DMS53 treated with DMSO at 0.1 percent for 48 hours (cell line): ENCODE data around the gene GJB2.
A peak's percentile ranks its signal among the peaks of the same experiment; 100 is the strongest.

Experiments used
- DNase-seq: peaks from one replicate; lab custom pipeline; 2025; ENCODE audit not compliant: unreplicated experiment; lab: John Stamatoyannopoulos, UW

Gene GJB2

DNA sequence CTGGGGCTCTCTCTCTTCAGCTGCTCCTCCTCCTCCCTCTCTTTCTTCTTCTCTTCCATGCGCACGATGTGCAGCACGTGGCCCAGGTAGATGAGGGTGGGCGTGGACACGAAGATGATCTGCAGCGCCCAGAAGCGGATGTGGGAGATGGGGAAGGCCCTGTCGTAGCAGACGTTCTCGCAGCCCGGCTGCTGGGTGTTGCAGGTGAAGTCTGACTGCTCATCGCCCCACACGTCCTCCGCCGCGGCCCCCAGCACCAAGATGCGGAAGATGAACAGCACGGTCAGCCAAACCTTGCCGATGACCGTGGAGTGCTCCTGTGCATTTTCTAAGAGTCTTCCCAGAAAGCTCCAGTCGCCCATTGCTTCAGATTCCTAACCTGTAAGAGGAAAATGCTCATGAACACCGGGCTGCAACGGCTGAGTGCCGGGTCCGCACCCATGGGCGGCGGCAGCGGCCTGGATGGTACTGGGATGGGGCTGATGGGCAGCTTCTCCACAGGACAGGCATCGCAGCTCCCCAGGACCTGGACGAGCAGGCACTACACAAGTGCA lies 49.7 kb downstream of the GJB2 start:
- no peak for DNase-seq

DNA sequence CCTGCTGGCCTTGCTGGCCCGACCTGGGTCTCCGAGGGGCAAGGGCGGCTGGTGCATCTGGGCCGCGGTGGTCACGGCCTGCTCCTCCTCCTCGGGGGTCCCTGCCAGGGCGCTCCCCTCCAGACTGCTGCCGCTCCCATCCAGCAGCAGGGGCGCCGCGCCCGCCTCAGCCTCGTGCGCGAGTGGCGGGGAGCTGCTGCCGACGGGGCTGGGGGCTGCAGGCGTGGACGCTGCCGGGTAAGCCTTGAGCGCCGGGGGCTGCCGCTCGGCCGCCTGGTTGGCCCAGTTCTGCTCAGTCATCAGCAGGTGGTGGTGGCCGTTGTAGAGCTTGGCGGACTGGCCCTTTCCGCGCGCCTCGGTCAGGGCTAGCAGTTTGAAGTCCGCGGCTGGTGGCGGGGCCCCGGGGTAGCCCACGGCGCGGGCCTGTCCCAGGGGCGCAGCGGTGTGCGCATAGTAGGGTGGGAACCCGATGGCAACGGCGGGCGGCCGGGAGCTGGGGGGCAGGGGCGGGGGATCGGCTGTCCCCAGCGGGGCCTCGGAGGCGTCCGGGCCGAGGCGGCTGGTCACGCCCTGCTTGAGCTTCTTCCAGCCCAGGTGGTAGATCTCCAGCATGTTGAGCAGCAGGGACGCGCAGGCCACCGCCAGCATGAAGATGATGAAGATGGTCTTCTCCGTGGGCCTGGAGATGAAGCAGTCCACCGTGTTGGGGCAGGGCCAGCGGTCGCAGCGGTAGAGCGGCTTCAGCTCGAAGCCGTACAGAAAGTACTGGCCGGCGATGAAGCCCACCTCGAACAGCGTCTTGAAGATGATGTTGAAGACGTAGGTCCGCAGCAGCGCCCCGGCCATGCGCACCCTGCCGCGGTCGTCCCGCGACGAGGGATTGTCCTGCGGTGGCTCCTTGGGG lies 50.5 kb downstream of the GJB2 start:
- no peak for DNase-seq

GRCh38 chr13:20141238-20142022 lies 51.3 kb downstream of the GJB2 start:
- DNase-seq: no peak

- DNase-seq: peak; percentile 17
These were observed 52.3 kb downstream of the GJB2 start for GRCh38 chr13:20140487-20140886.

DNA sequence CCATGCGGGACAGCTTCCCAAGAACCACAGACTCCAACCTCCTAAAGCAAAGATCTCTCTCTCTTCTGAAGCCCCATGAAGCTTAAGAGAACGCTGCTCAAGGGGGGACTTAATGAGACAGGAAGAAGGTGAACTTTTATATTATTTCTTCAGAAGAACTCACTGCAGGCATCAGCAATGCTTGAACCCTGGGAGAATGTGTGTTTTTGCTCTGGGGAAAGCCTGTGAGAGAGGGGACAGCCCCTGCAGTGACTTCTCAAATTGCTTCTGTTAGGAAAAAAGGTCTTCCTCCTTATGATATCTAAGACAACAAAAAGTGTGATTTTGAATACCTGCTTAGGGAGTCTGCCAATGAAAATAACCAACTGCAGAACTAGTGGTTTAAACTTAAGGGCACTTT lies 54.9 kb downstream of the GJB2 start:
- no peak for DNase-seq
